ENCODE measurements around the gene IFT122. TPM values are rescaled to one million over a fixed set of nuclear protein-coding genes. Genes with fewer than 3 reads are reported as not detected.

Gene IFT122
- total RNA-seq, 1 donor from 2014 or later = 51.1 TPM

- Histone ChIP-seq H3K36me3 (peaks cover 39 to 66% of the 10 kb centered on the region in 2 donors), H3K27me3 (no peaks in the 10 kb centered on the region), H3K9me3 (no peaks in the 10 kb centered on the region), H3K27ac (peak overlapping the region; percentile 64 to 83), H3K4me1 (peaks cover 28 to 50% of the 10 kb centered on the region in 2 donors), H3K4me3 (no peak overlapping the region)
- TF ChIP-seq CTCF (IDR thresholded peaks at IDR 0.05) = no peak
- DNase-seq (ENCODE audit: low spot score in 2 of 2) = no peak
- intact Hi-C loops (cut with DNase I) = loop anchor here (5.0 kb wide), 1 partner anchor 121 kb away; the partner anchor contains the start of gene IFT122
Observed at GRCh38 chr3:129563332-129563731, 123.3 kb downstream of the IFT122 start.

- Histone ChIP-seq H3K27ac (peak overlapping the region; percentile 64 to 83), H3K4me1 (peaks cover 21 to 44% of the 10 kb centered on the region in 2 donors), H3K4me3 (no peak overlapping the region), H3K27me3 (no peaks in the 10 kb centered on the region), H3K9me3 (no peaks in the 10 kb centered on the region), H3K36me3 (peaks cover 39 to 65% of the 10 kb centered on the region in 2 donors)
- intact Hi-C loops (cut with DNase I) = loop anchor here (5.0 kb wide), 1 partner anchor 122 kb away; the partner anchor contains the start of gene IFT122
- DNase-seq (ENCODE audit: low spot score in 2 of 2) = no peak
- no peak for TF ChIP-seq CTCF (IDR thresholded peaks at IDR 0.05)
Observed at GRCh38 chr3:129563850-129564535, 124.0 kb downstream of the IFT122 start.

- Histone ChIP-seq H3K36me3 (peaks cover 48 to 75% of the 10 kb centered on the region in 2 donors), H3K9me3 (no peaks in the 10 kb centered on the region), H3K4me3 (no peak overlapping the region), H3K4me1 (peaks cover 15 to 32% of the 10 kb centered on the region in 2 donors), H3K27ac (peak overlapping the region; percentile 64 to 83), H3K27me3 (no peaks in the 10 kb centered on the region)
- DNase-seq (ENCODE audit: low spot score in 2 of 2) = no peak
- intact Hi-C loops (cut with DNase I) = loop anchor here (5.0 kb wide), 1 partner anchor 123 kb away; the partner anchor contains the start of gene IFT122
- TF ChIP-seq CTCF (IDR thresholded peaks at IDR 0.05) = no peak
Observed at GRCh38 chr3:129564981-129565644, 125.1 kb downstream of the IFT122 start.

- Histone ChIP-seq H3K27ac (peak overlapping the region in 1 of 2 donors; percentile 18), H3K4me1 (peaks cover 8 to 24% of the 10 kb centered on the region in 2 donors), H3K4me3 (no peak overlapping the region), H3K27me3 (no peaks in the 10 kb centered on the region), H3K9me3 (no peaks in the 10 kb centered on the region), H3K36me3 (peaks cover 56 to 82% of the 10 kb centered on the region in 2 donors)
- intact Hi-C loops (cut with DNase I) = no loop called here
- DNase-seq (ENCODE audit: low spot score in 2 of 2) = no peak
- no peak for TF ChIP-seq CTCF (IDR thresholded peaks at IDR 0.05)
Observed at GRCh38 chr3:129565902-129566301, 125.9 kb downstream of the IFT122 start.

GRCh38 chr3:129567176-129567705 is 127.2 kb downstream of the IFT122 start:
- intact Hi-C loops (cut with DNase I) = no loop called here
- TF ChIP-seq CTCF (IDR thresholded peaks at IDR 0.05) = no peak
- H3K4me3 ChIP-seq = no peak overlapping the region
- DNase-seq (ENCODE audit: low spot score in 2 of 2) = no peak
- peak overlapping the region in 1 of 2 donors; percentile 18 for H3K27ac ChIP-seq
- H3K4me1 ChIP-seq = peaks cover 0 to 14% of the 10 kb centered on the region in 2 donors
- no peaks in the 10 kb centered on the region for H3K9me3 ChIP-seq
- peaks cover 68 to 85% of the 10 kb centered on the region in 2 donors for H3K36me3 ChIP-seq
- H3K27me3 ChIP-seq = no peaks in the 10 kb centered on the region

All from ascending aorta (tissue), 2 donors.